H9 (cell line): Measurements from ENCODE around the gene PCNX2. TPM values are rescaled to one million over a fixed set of nuclear protein-coding genes. Genes with fewer than 3 reads are reported as not detected.

Experiments
- DNase-seq: peaks from one replicate; pipeline ENCODE4 v3.0.0-alpha.2; 2017
- H2AFZ ChIP-seq: one replicate; pipeline ENCODE4 v1.6.1; 2013; ENCODE audit warnings: mild to moderate bottlenecking, low read length, control low read depth, moderate library complexity
- H2AK5ac ChIP-seq: 2 replicates; pipeline ENCODE4 v1.6.1; 2013; ENCODE audit warnings: low read length, control low read depth, mixed read lengths; ENCODE audit not compliant: insufficient read length
- H2BK120ac ChIP-seq: one replicate; pipeline ENCODE4 v1.6.1; 2013; ENCODE audit warnings: low read depth, mild to moderate bottlenecking, low read length, control low read depth, inconsistent platforms; ENCODE audit not compliant: poor library complexity, severe bottlenecking
- H2BK12ac ChIP-seq: 2 replicates; pipeline ENCODE4 v1.6.1; 2013; ENCODE audit warnings: low read length, control low read depth, mixed read lengths, low read depth; ENCODE audit not compliant: insufficient read length
- H2BK15ac ChIP-seq: 2 replicates; pipeline ENCODE4 v1.6.1; 2013; ENCODE audit warnings: low read depth, low read length, control low read depth
- H2BK20ac ChIP-seq: one replicate; pipeline ENCODE4 v1.6.1; 2013; ENCODE audit warnings: low read depth, mild to moderate bottlenecking, low read length, control low read depth, inconsistent platforms; ENCODE audit not compliant: poor library complexity, severe bottlenecking
- H2BK5ac ChIP-seq: 2 replicates; pipeline ENCODE4 v1.6.1; 2013; ENCODE audit warnings: low read length, control low read depth, mixed read lengths; ENCODE audit not compliant: insufficient read length
- H3K14ac ChIP-seq: 2 replicates; pipeline ENCODE4 v1.6.1; 2013; ENCODE audit warnings: low read length, control low read depth; ENCODE audit not compliant: insufficient read depth
- H3K18ac ChIP-seq: 2 replicates; pipeline ENCODE4 v1.6.1; 2013; ENCODE audit warnings: low read depth, mild to moderate bottlenecking, mixed read lengths, low read length, control low read depth; ENCODE audit not compliant: insufficient read length
- H3K23ac ChIP-seq: 2 replicates; pipeline ENCODE4 v1.6.1; 2013; ENCODE audit warnings: low read length, control low read depth, mixed read lengths, low read depth; ENCODE audit not compliant: insufficient read length
- H3K23me2 ChIP-seq: 2 replicates; pipeline ENCODE4 v1.6.1; 2013; ENCODE audit warnings: low read depth, mild to moderate bottlenecking, mixed read lengths, low read length, control low read depth; ENCODE audit not compliant: insufficient read length, poor library complexity, severe bottlenecking
- H3K27ac ChIP-seq: 2 replicates; pipeline ENCODE4 v1.5.1; 2013; ENCODE audit warnings: low read length, control low read depth, mixed read lengths, low read depth; ENCODE audit not compliant: insufficient read length
- H3K27me3 ChIP-seq: 2 replicates; pipeline ENCODE4 v1.6.1; 2013; ENCODE audit warnings: low read length, control low read depth, inconsistent platforms; ENCODE audit not compliant: insufficient read depth
- H3K4ac ChIP-seq: 2 replicates; pipeline ENCODE4 v1.6.1; 2013; ENCODE audit warnings: low read depth, mild to moderate bottlenecking, control low read depth, inconsistent platforms, low read length, moderate library complexity
- H3K4me1 ChIP-seq: 2 replicates; pipeline ENCODE4 v1.6.1; 2013; ENCODE audit warnings: low read length, control low read depth, inconsistent platforms; ENCODE audit not compliant: insufficient read depth
- H3K4me2 ChIP-seq: 2 replicates; pipeline ENCODE4 v1.6.1; 2013; ENCODE audit warnings: low read length, control low read depth, mixed read lengths; ENCODE audit not compliant: insufficient read length, insufficient read depth
- H3K56ac ChIP-seq: 2 replicates; pipeline ENCODE4 v1.6.1; 2013; ENCODE audit warnings: low read depth, mild to moderate bottlenecking, mixed read lengths, low read length, control low read depth; ENCODE audit not compliant: insufficient read length
- H3K79me1 ChIP-seq: 2 replicates; pipeline ENCODE4 v1.6.1; 2013; ENCODE audit warnings: low read depth, mild to moderate bottlenecking, moderate library complexity, low read length, control low read depth, inconsistent platforms; ENCODE audit not compliant: insufficient read depth, poor library complexity, severe bottlenecking
- H3K79me2 ChIP-seq: 2 replicates; pipeline ENCODE4 v1.6.1; 2013; ENCODE audit warnings: low read length, control low read depth, inconsistent platforms; ENCODE audit not compliant: insufficient read depth
- H3K9ac ChIP-seq: 2 replicates; pipeline ENCODE4 v1.6.1; 2013; ENCODE audit warnings: low read length, control low read depth, mixed read lengths; ENCODE audit not compliant: insufficient read length; ENCODE audit errors: extremely low read depth
- H3K9me3 ChIP-seq: one replicate; pipeline ENCODE4 v1.6.1; 2013; ENCODE audit warnings: low read depth, low read length, inconsistent platforms; ENCODE audit not compliant: control insufficient read depth
- H3T11ph ChIP-seq: one replicate; pipeline ENCODE4 v1.6.1; 2013; ENCODE audit warnings: mild to moderate bottlenecking, low read length, control low read depth, inconsistent platforms
- H4K20me1 ChIP-seq: one replicate; pipeline ENCODE4 v1.6.1; 2013; ENCODE audit not compliant: control insufficient read depth, insufficient read length, insufficient read depth
- H4K5ac ChIP-seq: 2 replicates; pipeline ENCODE4 v1.6.1; 2013; ENCODE audit warnings: low read depth, mild to moderate bottlenecking, mixed read lengths, low read length, control low read depth; ENCODE audit not compliant: insufficient read length
- H4K8ac ChIP-seq: replicated peaks from 2 replicates; pipeline ENCODE4 v1.6.1; 2013; ENCODE audit warnings: low read length, control low read depth, mixed read lengths, low read depth; ENCODE audit not compliant: insufficient read length
- H4K91ac ChIP-seq: 2 replicates; pipeline ENCODE4 v1.6.1; 2013; ENCODE audit warnings: low read depth, mild to moderate bottlenecking, moderate library complexity, mixed read lengths, low read length, control low read depth; ENCODE audit not compliant: insufficient read length
- H3K27ac Mint-ChIP-seq, 3 experiments: 2 replicates in 2 of 3; 3 replicates in 1 of 3; pipeline ENCODE4 v1.8.0; 2020 to 2021; ENCODE audit warnings: mixed read lengths in 3 of 3, mild to moderate bottlenecking in 1 of 3, moderate library complexity in 1 of 3
- H3K27me3 Mint-ChIP-seq: 2 replicates; pipeline ENCODE4 v1.8.0; 2021; ENCODE audit warnings: low read depth, mild to moderate bottlenecking, moderate library complexity, mixed read lengths
- H3K36me3 Mint-ChIP-seq, 3 experiments: 2 replicates in 2 of 3; 3 replicates in 1 of 3; pipeline ENCODE4 v1.8.0; 2020 to 2021; ENCODE audit warnings: low read depth in 3 of 3, mixed read lengths in 3 of 3; ENCODE audit not compliant: insufficient read depth in 1 of 3
- H3K4me1 Mint-ChIP-seq, 2 experiments: 2 replicates each; pipeline ENCODE4 v1.8.0; 2020; ENCODE audit warnings: mixed read lengths in 2 of 2
- H3K4me3 Mint-ChIP-seq, 2 experiments: 2 replicates in 1 of 2; 3 replicates in 1 of 2; pipeline ENCODE4 v1.8.0; 2020 to 2021; ENCODE audit warnings: mild to moderate bottlenecking in 2 of 2, mixed read lengths in 2 of 2, moderate library complexity in 1 of 2
- H3K9me3 Mint-ChIP-seq, 2 experiments: 2 replicates in 1 of 2; 3 replicates in 1 of 2; pipeline ENCODE4 v1.8.0; 2020; ENCODE audit warnings: mild to moderate bottlenecking in 2 of 2, mixed read lengths in 2 of 2, moderate library complexity in 1 of 2
- WGBS: extraction: QIAGEN DNeasy Blood & Tissue Kit; methylation state at CpG from one replicate; pipeline ENCODE4 v1.1.7; 2013; ENCODE audit warnings: missing lambda C conversion rate, low lambda C conversion rate, mixed read lengths; ENCODE audit not compliant: insufficient read length; ENCODE audit errors: extremely low coverage; 5-methylcytosine and 5-hydroxymethylcytosine counted together
- total RNA-seq: library from RNA; stranded (reverse); gene quantifications from 2 replicates; pipeline ENCODE4 v1.2.1, GENCODE V29; 2021
- TF ChIP-seq, protein P1 (sequence below): fragments of 200-600 bp; sonication (generic); conservative IDR thresholded peaks from 3 replicates; pipeline ENCODE4 v1.8.0; 2021; ENCODE audit warnings: antibody characterized with exemption, mild to moderate bottlenecking

The PCNX2 gene
- total RNA-seq, 1 experiment from 2014 or later: 45.1 TPM

GRCh38 chr1:233282582-233282886 lies 13.0 kb downstream of the PCNX2 start:
- Mint-ChIP-seq H3K27ac (peak overlapping the region in 1 of 3 experiments; percentile 2; a peak in 1 of 7 replicates), H3K9me3 (no peaks in the 10 kb centered on the region), H3K36me3 (peaks cover 13 to 32% (median 23%) of the 10 kb centered on the region in 3 experiments), H3K4me1 (peaks cover 16 to 32% of the 10 kb centered on the region in 2 experiments), H3K4me3 (no peak overlapping the region), H3K27me3 (no peaks in the 10 kb centered on the region)
- H3T11ph ChIP-seq: no peak overlapping the region
- H4K91ac ChIP-seq: no peak overlapping the region
- no peak overlapping the region for H3K56ac ChIP-seq
- H4K8ac ChIP-seq: no peak overlapping the region
- H3K79me2 ChIP-seq: peaks cover 53% of the 10 kb centered on the region; the same call in 1 of the 2 replicates
- no peak overlapping the region for H2BK5ac ChIP-seq
- no peak overlapping the region for H4K5ac ChIP-seq
- H4K20me1 ChIP-seq: no peaks in the 10 kb centered on the region
- H3K9me3 ChIP-seq: no peaks in the 10 kb centered on the region
- H2BK12ac ChIP-seq: no peak overlapping the region
- H2BK15ac ChIP-seq: no peak overlapping the region
- no peak overlapping the region for H3K9ac ChIP-seq
- H3K14ac ChIP-seq: no peak overlapping the region
- H3K27me3 ChIP-seq: no peaks in the 10 kb centered on the region
- H3K4me2 ChIP-seq: no peak overlapping the region
- no peak overlapping the region for H2BK120ac ChIP-seq
- H2AK5ac ChIP-seq: no peak overlapping the region
- H2AFZ ChIP-seq: no peak overlapping the region
- no peak for DNase-seq
- no peak overlapping the region for H3K23ac ChIP-seq
- H3K4me1 ChIP-seq: peaks cover 11% of the 10 kb centered on the region; the same call in 1 of the 2 replicates
- H3K4ac ChIP-seq: no peak overlapping the region
- peaks cover 3% of the 10 kb centered on the region for H3K79me1 ChIP-seq
- TF ChIP-seq, protein P1, sequence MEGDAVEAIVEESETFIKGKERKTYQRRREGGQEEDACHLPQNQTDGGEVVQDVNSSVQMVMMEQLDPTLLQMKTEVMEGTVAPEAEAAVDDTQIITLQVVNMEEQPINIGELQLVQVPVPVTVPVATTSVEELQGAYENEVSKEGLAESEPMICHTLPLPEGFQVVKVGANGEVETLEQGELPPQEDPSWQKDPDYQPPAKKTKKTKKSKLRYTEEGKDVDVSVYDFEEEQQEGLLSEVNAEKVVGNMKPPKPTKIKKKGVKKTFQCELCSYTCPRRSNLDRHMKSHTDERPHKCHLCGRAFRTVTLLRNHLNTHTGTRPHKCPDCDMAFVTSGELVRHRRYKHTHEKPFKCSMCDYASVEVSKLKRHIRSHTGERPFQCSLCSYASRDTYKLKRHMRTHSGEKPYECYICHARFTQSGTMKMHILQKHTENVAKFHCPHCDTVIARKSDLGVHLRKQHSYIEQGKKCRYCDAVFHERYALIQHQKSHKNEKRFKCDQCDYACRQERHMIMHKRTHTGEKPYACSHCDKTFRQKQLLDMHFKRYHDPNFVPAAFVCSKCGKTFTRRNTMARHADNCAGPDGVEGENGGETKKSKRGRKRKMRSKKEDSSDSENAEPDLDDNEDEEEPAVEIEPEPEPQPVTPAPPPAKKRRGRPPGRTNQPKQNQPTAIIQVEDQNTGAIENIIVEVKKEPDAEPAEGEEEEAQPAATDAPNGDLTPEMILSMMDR: no peak
- no CpG with 5 or more reads among the region's 3 CpGs for WGBS
- H2BK20ac ChIP-seq: no peak overlapping the region
- H3K18ac ChIP-seq: no peak overlapping the region
- H3K27ac ChIP-seq: no peak overlapping the region
- no peaks in the 10 kb centered on the region for H3K23me2 ChIP-seq
